ENCODE data around the gene ZNF420.

GRCh38 chr19:37160153-37160552, 81.9 kb downstream of the ZNF420 start:
- no peak for TF ChIP-seq CTCF (IDR thresholded peaks at IDR 0.05)
- no peak for TF ChIP-seq POLR2A (IDR thresholded peaks at IDR 0.05)

Data from heart left ventricle (tissue), 13 donors.